Thoracic aorta endothelial cell (primary cell): ENCODE results near the gene TMEM87A. TPM values are rescaled to one million over a fixed set of nuclear protein-coding genes. Genes with fewer than 3 reads are reported as not detected.

Source experiments
- small RNA-seq: library from RNA; depleted of rRNA; stranded (forward); fragments of <200 nt; gene quantifications from one replicate; pipeline ENCODE3, GENCODE V24; 2012
- total RNA-seq: library from RNA; depleted of rRNA; stranded (reverse); fragments of >200 nt; gene quantifications from 2 replicates; pipeline ENCODE4 v1.2.3, GENCODE V29; 2012

Gene TMEM87A, protein sequence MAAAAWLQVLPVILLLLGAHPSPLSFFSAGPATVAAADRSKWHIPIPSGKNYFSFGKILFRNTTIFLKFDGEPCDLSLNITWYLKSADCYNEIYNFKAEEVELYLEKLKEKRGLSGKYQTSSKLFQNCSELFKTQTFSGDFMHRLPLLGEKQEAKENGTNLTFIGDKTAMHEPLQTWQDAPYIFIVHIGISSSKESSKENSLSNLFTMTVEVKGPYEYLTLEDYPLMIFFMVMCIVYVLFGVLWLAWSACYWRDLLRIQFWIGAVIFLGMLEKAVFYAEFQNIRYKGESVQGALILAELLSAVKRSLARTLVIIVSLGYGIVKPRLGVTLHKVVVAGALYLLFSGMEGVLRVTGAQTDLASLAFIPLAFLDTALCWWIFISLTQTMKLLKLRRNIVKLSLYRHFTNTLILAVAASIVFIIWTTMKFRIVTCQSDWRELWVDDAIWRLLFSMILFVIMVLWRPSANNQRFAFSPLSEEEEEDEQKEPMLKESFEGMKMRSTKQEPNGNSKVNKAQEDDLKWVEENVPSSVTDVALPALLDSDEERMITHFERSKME
- total RNA-seq: 54.5 and 63.8 TPM in 2 replicates

DNA sequence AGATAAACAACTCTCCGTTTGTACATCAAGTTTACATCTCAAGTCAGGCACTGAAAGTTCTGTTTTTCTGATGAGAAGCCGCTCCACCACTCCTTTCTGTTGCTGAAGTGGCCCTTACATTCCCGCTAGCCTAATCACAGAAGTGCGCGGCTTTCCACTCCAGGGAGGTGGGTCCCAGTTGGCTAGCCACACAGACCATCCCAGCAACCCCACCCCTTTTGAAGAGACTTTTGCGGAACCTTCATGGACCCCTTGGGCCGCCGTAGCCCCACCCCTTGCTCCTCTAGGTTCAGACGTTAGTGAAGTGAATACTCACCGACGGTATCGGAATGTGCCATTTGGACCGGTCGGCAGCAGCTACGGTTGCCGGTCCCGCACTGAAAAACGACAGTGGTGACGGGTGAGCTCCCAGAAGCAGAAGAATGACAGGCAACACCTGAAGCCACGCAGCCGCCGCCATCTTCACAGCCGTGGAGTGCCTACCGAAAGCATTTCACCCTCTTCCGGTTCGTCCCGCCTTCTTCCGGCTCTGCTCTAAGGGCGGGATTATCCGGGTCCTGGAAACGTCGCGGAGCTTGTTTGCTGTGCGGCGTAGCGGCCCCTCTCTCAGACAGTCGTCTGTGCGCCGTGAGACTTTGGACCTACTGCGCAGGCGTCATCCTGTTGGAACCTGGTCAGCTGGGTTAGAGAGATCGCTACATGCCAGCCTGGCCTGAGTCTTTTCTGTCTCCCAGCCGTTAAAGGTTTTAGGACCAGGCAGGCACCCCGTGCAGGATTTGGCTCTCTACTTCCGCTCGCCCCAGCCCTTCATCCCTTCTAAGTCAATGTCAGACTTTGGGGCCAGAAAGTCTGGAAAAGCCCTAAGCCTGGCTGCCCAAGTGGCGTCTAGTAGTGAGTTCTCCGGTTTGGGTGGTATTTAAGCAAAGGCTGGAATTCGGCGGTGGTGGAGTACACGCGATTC is at the start of gene TMEM87A, which contains the start of gene GANC:
Gene TMEM87A (minus strand): TSS at position 495 of the 961 bp plus-strand sequence. CDS start 35 bp downstream, at position 460.
Gene GANC (plus strand): TSS at position 263 of the 961 bp plus-strand sequence. CDS start 1,281 bp downstream, outside the sequence.

DNA sequence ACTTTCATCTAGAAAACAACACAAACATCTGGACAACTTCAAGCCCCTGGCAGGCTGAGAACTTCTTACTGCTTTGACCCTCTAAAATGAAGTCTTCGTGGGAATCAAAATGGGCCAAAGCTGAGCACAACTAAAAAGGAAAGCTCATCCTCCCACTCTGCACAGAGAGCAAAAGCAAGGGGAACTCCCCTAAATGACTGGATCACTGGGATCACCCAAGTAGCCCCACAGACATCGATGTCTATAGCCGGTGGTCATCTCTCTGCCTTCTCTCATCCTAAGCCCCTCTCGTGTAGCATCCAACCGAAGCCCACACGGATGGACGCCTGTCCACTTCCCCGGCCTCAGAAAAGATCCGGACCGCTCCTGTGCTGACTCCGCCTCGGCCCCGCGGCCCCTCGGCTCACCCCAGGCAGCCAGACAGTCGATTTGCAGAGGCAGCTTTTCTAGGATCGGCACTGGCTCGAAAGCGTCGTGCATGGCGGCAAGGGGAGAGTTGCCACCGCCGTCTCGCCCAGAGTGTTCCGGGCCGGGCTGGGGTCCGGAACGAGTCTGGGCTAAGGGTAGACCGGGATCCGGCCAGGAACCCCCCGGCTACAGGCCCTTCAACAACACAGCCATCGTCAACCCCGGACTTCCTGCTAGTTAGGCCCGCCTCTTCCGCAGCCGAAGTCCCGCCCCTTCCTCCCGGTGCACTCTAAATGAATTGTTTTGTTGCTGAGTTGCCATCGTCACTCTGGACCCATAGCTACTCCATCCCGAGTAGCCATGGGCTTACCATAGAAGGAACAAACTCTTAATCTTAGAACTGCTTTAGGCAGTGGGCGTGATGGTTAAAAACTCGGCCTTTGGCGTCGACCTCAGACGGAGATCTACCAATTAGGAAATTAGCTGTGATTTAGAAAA is 65.3 kb downstream of the TMEM87A start, which contains the start of gene VPS39:
Gene VPS39 (minus strand): TSS at position 631 of the 906 bp plus-strand sequence. CDS start 151 bp downstream, at position 480.

Small RNAs within 50 kb of the gene (small RNA-seq; reads per million reads assigned to genes)
- gene MIR627: 10.7 reads per million, percentile 92 among the genes with 10 or more reads in this experiment

Other genes starting within 250 kb of the TMEM87A start
- gene PLA2G4D, start 178.9 kb downstream of the TMEM87A start, total RNA-seq: not detected in 2 replicates
- gene PLA2G4F, start 116.8 kb downstream of the TMEM87A start, total RNA-seq: not detected in 2 replicates
- 65.4 and 72.9 TPM in 2 replicates for gene VPS39, start 65.1 kb downstream of the TMEM87A start, total RNA-seq
- gene GANC, start 232 bp downstream of the TMEM87A start, total RNA-seq: 16.2 and 20.0 TPM in 2 replicates
- 0.27 and 0.57 TPM in 2 replicates for gene CAPN3, start 86.1 kb upstream of the TMEM87A start, total RNA-seq
- gene ZNF106, start 217.7 kb upstream of the TMEM87A start, total RNA-seq: 103 and 107 TPM in 2 replicates
- gene SNAP23, start 222.2 kb upstream of the TMEM87A start, total RNA-seq: 247 and 250 TPM in 2 replicates